ENCODE measurements around the gene PBX1.

Gene PBX1

DNA sequence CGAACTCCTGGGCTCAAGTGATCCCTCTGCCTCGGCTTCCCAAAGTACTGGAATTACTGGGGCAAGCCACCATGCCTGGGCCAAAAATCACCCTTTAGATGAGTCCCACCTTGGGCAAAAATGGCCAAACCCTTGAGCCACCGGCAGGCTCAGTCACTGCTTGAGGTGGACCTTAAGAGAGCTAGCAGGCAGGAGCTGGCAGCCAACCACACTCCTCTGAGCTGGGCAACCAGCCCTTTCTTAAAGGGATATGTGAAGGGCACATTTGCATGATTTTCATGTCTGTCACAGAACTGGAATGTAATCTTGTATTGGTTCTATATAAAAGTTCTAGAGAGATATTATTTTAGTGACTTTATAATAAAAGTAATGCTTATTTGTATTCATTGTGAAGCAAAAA is 316.5 kb downstream of the PBX1 start:
- in situ Hi-C loops (cut with HindIII; ENCODE audit: low sequenced_read_pairs): no loop called here

DNA sequence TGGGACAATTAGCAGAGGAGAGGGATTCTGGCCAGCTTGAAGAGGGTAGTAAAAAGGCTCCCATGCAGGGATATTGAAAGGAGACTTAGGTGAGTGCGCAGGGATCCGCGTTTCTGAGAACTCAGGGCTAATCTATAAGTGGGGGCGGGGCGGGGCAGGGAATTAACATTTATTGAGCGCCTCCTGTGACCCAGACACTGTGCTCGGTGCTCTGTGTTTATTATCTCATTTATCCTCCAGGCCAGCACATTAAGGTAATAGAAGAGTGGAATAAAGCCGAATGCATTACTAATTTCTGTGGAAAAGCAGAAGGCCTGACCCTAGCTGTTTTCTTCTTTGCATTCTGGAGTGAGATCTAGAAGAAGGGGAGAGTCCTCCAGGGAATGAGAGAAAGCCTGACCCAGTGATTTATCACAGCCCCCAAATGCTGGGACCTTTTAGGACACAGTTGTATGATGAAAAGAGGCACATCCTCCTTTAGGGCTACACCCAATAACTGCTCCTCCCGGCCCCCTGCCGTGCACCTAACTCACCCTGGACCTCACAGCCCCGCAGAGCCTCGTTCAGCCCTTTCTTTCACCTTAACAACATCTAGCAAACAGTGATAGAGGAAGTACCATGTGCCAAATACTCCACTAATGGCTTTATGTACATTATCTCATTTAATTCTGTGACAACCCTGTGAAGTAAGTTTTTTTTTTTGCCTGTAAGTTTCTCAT is 317.6 kb downstream of the PBX1 start:
- in situ Hi-C loops (cut with HindIII; ENCODE audit: low sequenced_read_pairs): no loop called here
- TF ChIP-seq, protein P1, sequence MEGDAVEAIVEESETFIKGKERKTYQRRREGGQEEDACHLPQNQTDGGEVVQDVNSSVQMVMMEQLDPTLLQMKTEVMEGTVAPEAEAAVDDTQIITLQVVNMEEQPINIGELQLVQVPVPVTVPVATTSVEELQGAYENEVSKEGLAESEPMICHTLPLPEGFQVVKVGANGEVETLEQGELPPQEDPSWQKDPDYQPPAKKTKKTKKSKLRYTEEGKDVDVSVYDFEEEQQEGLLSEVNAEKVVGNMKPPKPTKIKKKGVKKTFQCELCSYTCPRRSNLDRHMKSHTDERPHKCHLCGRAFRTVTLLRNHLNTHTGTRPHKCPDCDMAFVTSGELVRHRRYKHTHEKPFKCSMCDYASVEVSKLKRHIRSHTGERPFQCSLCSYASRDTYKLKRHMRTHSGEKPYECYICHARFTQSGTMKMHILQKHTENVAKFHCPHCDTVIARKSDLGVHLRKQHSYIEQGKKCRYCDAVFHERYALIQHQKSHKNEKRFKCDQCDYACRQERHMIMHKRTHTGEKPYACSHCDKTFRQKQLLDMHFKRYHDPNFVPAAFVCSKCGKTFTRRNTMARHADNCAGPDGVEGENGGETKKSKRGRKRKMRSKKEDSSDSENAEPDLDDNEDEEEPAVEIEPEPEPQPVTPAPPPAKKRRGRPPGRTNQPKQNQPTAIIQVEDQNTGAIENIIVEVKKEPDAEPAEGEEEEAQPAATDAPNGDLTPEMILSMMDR (IDR thresholded peaks at IDR 0.05; ENCODE audit: low read depth, low read length, missing control alignments): no peak

More for the DNA sequence above, 316.5 kb downstream of the PBX1 start:
- no peak for DNase-seq (ENCODE audit: low read depth)
- TF ChIP-seq, protein P1 (IDR thresholded peaks at IDR 0.05; ENCODE audit: low read depth, low read length, missing control alignments): no peak
- H3K4me3 ChIP-seq (ENCODE audit: low read depth, low read length): no peak overlapping the region

DNA sequence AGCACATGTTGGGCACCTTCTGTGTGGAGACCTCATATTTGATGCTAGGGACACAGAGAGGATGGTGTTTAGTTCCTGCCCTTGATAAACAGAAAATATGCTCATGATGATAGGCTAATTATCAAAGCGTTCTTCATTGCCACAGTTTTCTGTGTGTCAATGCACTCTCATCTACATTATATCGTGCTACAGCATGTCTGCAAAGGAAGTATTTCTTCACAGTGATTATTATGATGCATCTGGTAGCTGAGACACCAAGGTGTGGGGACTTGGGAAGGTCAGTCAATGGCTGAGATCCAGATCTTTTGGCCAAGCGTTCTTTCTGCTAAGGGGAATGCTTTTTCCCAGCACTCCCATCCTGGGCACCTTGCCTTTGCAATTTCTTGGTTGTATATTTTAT is 321.2 kb downstream of the PBX1 start:
- no peak overlapping the region for H3K4me3 ChIP-seq (ENCODE audit: low read depth, low read length)
- DNase-seq (ENCODE audit: low read depth): no peak
- TF ChIP-seq, protein P1 (IDR thresholded peaks at IDR 0.05; ENCODE audit: low read depth, low read length, missing control alignments): no peak
- in situ Hi-C loops (cut with HindIII; ENCODE audit: low sequenced_read_pairs): no loop called here

More for the DNA sequence above, 317.6 kb downstream of the PBX1 start:
- no peak overlapping the region for H3K4me3 ChIP-seq (ENCODE audit: low read depth, low read length)
- no peak for DNase-seq (ENCODE audit: low read depth)

DNA sequence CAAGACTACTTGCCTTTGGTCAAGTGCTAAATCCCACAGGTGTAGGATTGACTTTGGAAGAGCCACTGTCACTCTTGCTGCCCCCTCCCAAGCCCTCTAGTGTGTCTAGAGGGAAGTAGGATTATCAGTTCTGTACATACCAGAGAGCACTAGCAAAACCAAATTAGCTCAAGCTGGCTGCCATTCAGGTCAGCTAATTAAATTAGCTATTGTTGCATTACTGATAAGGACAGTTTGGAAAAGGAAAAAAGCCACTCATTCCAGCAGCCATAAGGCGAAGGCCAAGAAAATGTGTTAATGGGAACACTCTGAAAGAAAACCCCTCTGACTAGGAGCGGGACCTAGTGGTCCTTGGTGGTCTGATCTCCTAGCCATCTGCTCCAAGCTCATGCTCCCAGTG is 321.7 kb downstream of the PBX1 start:
- no peak for DNase-seq (ENCODE audit: low read depth)
- in situ Hi-C loops (cut with HindIII; ENCODE audit: low sequenced_read_pairs): no loop called here
- TF ChIP-seq, protein P1 (IDR thresholded peaks at IDR 0.05; ENCODE audit: low read depth, low read length, missing control alignments): no peak
- H3K4me3 ChIP-seq (ENCODE audit: low read depth, low read length): no peak overlapping the region

DNA sequence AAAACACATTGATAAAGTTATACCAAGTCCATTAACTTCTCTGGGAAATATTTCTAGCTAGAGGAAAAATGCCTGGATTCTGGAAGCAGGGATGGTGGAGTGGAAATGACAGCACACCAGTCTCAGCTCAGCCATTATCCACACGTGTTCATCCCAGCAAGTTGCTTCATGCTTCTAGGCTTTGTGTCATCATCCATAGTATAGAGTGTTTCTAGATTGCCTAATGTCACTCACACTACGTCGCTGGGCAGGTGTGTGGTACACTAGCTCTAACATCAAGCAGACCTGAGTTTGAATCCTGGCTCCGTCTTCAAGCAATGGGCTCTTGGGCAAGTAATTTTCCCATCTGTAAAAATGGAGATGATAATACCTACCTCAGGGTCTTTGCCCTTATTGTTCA is 326.3 kb downstream of the PBX1 start:
- in situ Hi-C loops (cut with HindIII; ENCODE audit: low sequenced_read_pairs): no loop called here
- H3K4me3 ChIP-seq (ENCODE audit: low read depth, low read length): no peak overlapping the region
- DNase-seq (ENCODE audit: low read depth): no peak
- TF ChIP-seq, protein P1 (IDR thresholded peaks at IDR 0.05; ENCODE audit: low read depth, low read length, missing control alignments): no peak

DNA sequence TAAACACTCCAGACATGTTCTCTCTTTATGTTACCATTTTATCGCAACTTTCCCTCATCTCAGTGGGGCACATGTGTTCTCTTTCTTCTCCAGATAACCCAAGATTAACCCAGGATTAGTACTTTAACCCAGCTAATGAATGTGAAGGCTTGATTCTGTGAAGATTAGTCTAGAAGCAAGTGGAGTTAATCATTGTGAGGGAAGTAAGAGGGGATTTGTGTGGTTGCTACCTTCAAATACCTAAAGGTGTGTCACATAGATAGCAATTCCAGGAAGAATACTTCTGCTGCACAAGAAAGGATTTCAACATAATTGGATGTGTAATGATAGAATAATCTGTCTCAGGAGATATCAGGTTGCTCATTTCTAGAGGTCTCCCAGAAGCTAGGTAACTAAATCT is 327.1 kb downstream of the PBX1 start:
- no peak overlapping the region for H3K4me3 ChIP-seq (ENCODE audit: low read depth, low read length)
- no peak for DNase-seq (ENCODE audit: low read depth)
- TF ChIP-seq, protein P1 (IDR thresholded peaks at IDR 0.05; ENCODE audit: low read depth, low read length, missing control alignments): no peak
- in situ Hi-C loops (cut with HindIII; ENCODE audit: low sequenced_read_pairs): no loop called here
